Ishikawa (cell line): ENCODE results near the gene SERPINA3.

Source experiments
- CEBPB ChIP-seq: IDR thresholded peaks from 2 replicates; pipeline ENCODE4 v1.6.1; 2012
- CREB1 ChIP-seq: IDR thresholded peaks from 2 replicates; pipeline ENCODE4 v1.6.1; 2012; ENCODE audit warnings: low read depth
- EGR1 ChIP-seq: IDR thresholded peaks from 2 replicates; pipeline ENCODE4 v1.6.1; 2012
- EP300 ChIP-seq: IDR thresholded peaks from 2 replicates; pipeline ENCODE4 v1.6.1; 2012; ENCODE audit warnings: borderline replicate concordance
- FOXM1 ChIP-seq: IDR thresholded peaks from 2 replicates; pipeline ENCODE4 v1.6.1; 2012; ENCODE audit warnings: low read depth, borderline replicate concordance
- MAX ChIP-seq: IDR thresholded peaks from 2 replicates; pipeline ENCODE4 v1.6.1; 2012
- NFIC ChIP-seq: IDR thresholded peaks from 2 replicates; pipeline ENCODE4 v1.6.1; 2012
- RAD21 ChIP-seq: IDR thresholded peaks from 2 replicates; pipeline ENCODE4 v1.6.1; 2012; ENCODE audit warnings: low read depth
- REST ChIP-seq: IDR thresholded peaks from 2 replicates; pipeline ENCODE4 v1.6.1; 2012; ENCODE audit warnings: low read depth, mild to moderate bottlenecking
- TAF1 ChIP-seq: IDR thresholded peaks from 2 replicates; pipeline ENCODE4 v1.6.1; 2012; ENCODE audit warnings: low read depth, mild to moderate bottlenecking
- TCF12 ChIP-seq: IDR thresholded peaks from 2 replicates; pipeline ENCODE4 v1.6.1; 2012; ENCODE audit warnings: low read depth
- TEAD4 ChIP-seq: IDR thresholded peaks from 2 replicates; pipeline ENCODE4 v1.6.1; 2012
- USF1 ChIP-seq: IDR thresholded peaks from 2 replicates; pipeline ENCODE4 v1.6.1; 2012
- YY1 ChIP-seq: IDR thresholded peaks from 2 replicates; pipeline ENCODE4 v1.6.1; 2012; ENCODE audit warnings: low read depth
- ZBTB7A ChIP-seq: IDR thresholded peaks from 2 replicates; pipeline ENCODE4 v1.6.1; 2012; ENCODE audit warnings: low read depth

The SERPINA3 gene

GRCh38 chr14:94614802-94615201, 2.6 kb downstream of the SERPINA3 start:
- TF ChIP-seq CEBPB (no peak), TCF12 (no peak), YY1 (no peak), EP300 (no peak), NFIC (no peak), MAX (no peak), TEAD4 (no peak), ZBTB7A (no peak), REST (no peak), USF1 (no peak), EGR1 (no peak), CREB1 (no peak), RAD21 (no peak), TAF1 (no peak), FOXM1 (no peak)

- TF ChIP-seq USF1 = no peak
- TF ChIP-seq CEBPB = no peak
- TF ChIP-seq TAF1 = no peak
- TF ChIP-seq TCF12 = no peak
- no peak for TF ChIP-seq YY1
- TF ChIP-seq EGR1 = no peak
- TF ChIP-seq ZBTB7A = no peak
- no peak for TF ChIP-seq FOXM1
- no peak for TF ChIP-seq RAD21
- no peak for TF ChIP-seq TEAD4
- TF ChIP-seq NFIC = no peak
- TF ChIP-seq CREB1 = no peak
- no peak for TF ChIP-seq EP300
- no peak for TF ChIP-seq REST
These were observed 3.1 kb downstream of the SERPINA3 start for GRCh38 chr14:94615254-94615653.

GRCh38 chr14:94615823-94616570, 3.8 kb downstream of the SERPINA3 start:
- TF ChIP-seq TCF12 (no peak), TAF1 (no peak), RAD21 (no peak), EGR1 (no peak), MAX (no peak), TEAD4 (no peak), CEBPB (no peak), USF1 (no peak), ZBTB7A (no peak), EP300 (no peak), CREB1 (no peak), REST (no peak), YY1 (no peak)
